Trophoblast cell (in vitro differentiated cells and primary cell): ENCODE results near the gene DDIAS.

Source experiments
- DNase-seq, 2 donors: peaks; one replicate each; pipeline ENCODE4 v3.0.0-alpha.2; 2016
- H2AFZ ChIP-seq: 2 replicates; pipeline ENCODE4 v1.6.1; 2013; ENCODE audit warnings: low read length, moderate library complexity, mild to moderate bottlenecking; ENCODE audit not compliant: insufficient read depth, poor library complexity
- H2AK5ac ChIP-seq: 2 replicates; pipeline ENCODE4 v1.6.1; 2013; ENCODE audit warnings: mild to moderate bottlenecking, low read length
- H2BK120ac ChIP-seq: 2 replicates; pipeline ENCODE4 v1.6.1; 2013; ENCODE audit warnings: low read length, mild to moderate bottlenecking, moderate library complexity; ENCODE audit not compliant: insufficient read depth, poor library complexity
- H2BK12ac ChIP-seq: 2 replicates; pipeline ENCODE4 v1.6.1; 2013; ENCODE audit warnings: mild to moderate bottlenecking, low read length, moderate library complexity
- H2BK5ac ChIP-seq: 2 replicates; pipeline ENCODE4 v1.6.1; 2013; ENCODE audit warnings: low read length, low read depth, moderate library complexity, mild to moderate bottlenecking; ENCODE audit not compliant: poor library complexity
- H3K14ac ChIP-seq: 2 replicates; pipeline ENCODE4 v1.6.1; 2013; ENCODE audit warnings: mild to moderate bottlenecking, low read length
- H3K18ac ChIP-seq: 2 replicates; pipeline ENCODE4 v1.6.1; 2013; ENCODE audit warnings: mild to moderate bottlenecking, low read length
- H3K23ac ChIP-seq: 2 replicates; pipeline ENCODE4 v1.6.1; 2013; ENCODE audit warnings: low read length
- H3K27ac ChIP-seq: 2 replicates; pipeline ENCODE4 v1.5.1; 2013; ENCODE audit warnings: low read depth, mild to moderate bottlenecking, inconsistent platforms, low read length, moderate library complexity
- H3K27me3 ChIP-seq: 2 replicates; pipeline ENCODE4 v1.6.1; 2013; ENCODE audit warnings: inconsistent platforms, mild to moderate bottlenecking, low read length, moderate library complexity; ENCODE audit not compliant: insufficient read depth
- H3K36me3 ChIP-seq, 2 experiments: 1 replicate in 1 of 2; 2 replicates in 1 of 2; pipeline ENCODE4 v1.6.1; 2013; ENCODE audit warnings: low read length in 2 of 2, mild to moderate bottlenecking in 2 of 2, moderate library complexity in 1 of 2; ENCODE audit not compliant: insufficient read depth in 2 of 2, control insufficient read depth in 1 of 2
- H3K4ac ChIP-seq: 2 replicates; pipeline ENCODE4 v1.6.1; 2013; ENCODE audit warnings: low read depth, mild to moderate bottlenecking, low read length, moderate library complexity
- H3K4me1 ChIP-seq, 2 experiments: 1 replicate in 1 of 2; 2 replicates in 1 of 2; pipeline ENCODE4 v1.6.1; 2013; ENCODE audit warnings: low read length in 2 of 2, mild to moderate bottlenecking in 2 of 2, moderate library complexity in 1 of 2; ENCODE audit not compliant: insufficient read depth in 2 of 2, control insufficient read depth in 1 of 2
- H3K4me2 ChIP-seq: 2 replicates; pipeline ENCODE4 v1.6.1; 2013; ENCODE audit warnings: inconsistent platforms, mild to moderate bottlenecking, low read length, moderate library complexity
- H3K4me3 ChIP-seq: 2 replicates; pipeline ENCODE4 v1.5.1; 2013; ENCODE audit warnings: mild to moderate bottlenecking, low read depth, low read length, inconsistent platforms
- H3K79me1 ChIP-seq: one replicate; pipeline ENCODE4 v1.6.1; 2013; ENCODE audit warnings: low read length
- H3K79me2 ChIP-seq: 2 replicates; pipeline ENCODE4 v1.6.1; 2013; ENCODE audit warnings: low read length, mild to moderate bottlenecking; ENCODE audit not compliant: control insufficient read depth, insufficient read depth, poor library complexity
- H3K9ac ChIP-seq: 2 replicates; pipeline ENCODE4 v1.6.1; 2013; ENCODE audit warnings: mild to moderate bottlenecking, low read length
- H3K9me3 ChIP-seq: 2 replicates; pipeline ENCODE4 v1.6.1; 2013; ENCODE audit warnings: low read depth, mild to moderate bottlenecking, control low read depth, inconsistent platforms, low read length; ENCODE audit not compliant: insufficient read depth
- H4K12ac ChIP-seq: 2 replicates; pipeline ENCODE4 v1.6.1; 2013; ENCODE audit warnings: low read depth, mild to moderate bottlenecking, low read length, moderate library complexity
- H4K8ac ChIP-seq: 2 replicates; pipeline ENCODE4 v1.6.1; 2013; ENCODE audit warnings: low read depth, mild to moderate bottlenecking, low read length, moderate library complexity
- H4K91ac ChIP-seq: one replicate; pipeline ENCODE4 v1.6.1; 2013; ENCODE audit warnings: low read depth, mild to moderate bottlenecking, low read length, moderate library complexity
- WGBS: extraction: QIAGEN DNeasy Blood & Tissue Kit; methylation state at CpG from one replicate; pipeline ENCODE4 v1.1.7; 2013; ENCODE audit warnings: missing lambda C conversion rate; ENCODE audit not compliant: insufficient read length, insufficient coverage; ENCODE audit errors: extremely low coverage; 5-methylcytosine and 5-hydroxymethylcytosine counted together

DDIAS gene

DNA sequence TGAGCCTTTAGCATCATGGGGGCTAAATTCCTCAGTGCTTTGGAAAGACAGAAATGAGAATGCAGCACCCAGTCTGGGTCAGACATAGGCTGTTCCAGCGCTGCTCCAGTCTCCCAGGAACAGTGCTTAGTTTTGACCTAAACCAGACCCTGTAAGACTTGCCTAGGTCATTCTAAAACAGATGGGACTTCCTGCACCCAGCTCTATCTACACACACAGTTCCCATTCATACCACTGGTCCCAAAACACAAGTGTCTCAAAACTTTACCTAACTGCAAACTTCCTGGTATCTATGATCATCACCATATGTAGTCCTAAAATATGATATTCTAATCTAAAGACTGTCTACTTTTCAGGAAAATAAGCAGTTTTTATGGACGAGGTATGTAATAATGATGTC is 39.2 kb upstream of the DDIAS start:
- no peak overlapping the region for H3K4me3 ChIP-seq
- H3K23ac ChIP-seq: no peak overlapping the region
- no peak overlapping the region for H4K12ac ChIP-seq
- no CpG with 5 or more reads among the region's 2 CpGs for WGBS
- no peak overlapping the region for H4K8ac ChIP-seq
- no peaks in the 10 kb centered on the region for H3K79me2 ChIP-seq
- no peak overlapping the region for H2BK12ac ChIP-seq
- no peak overlapping the region for H2BK5ac ChIP-seq
- H3K4me2 ChIP-seq: no peak overlapping the region
- H2BK120ac ChIP-seq: no peak overlapping the region
- no peak overlapping the region for H3K14ac ChIP-seq
- H3K4me1 ChIP-seq: no peaks in the 10 kb centered on the region
- no peaks in the 10 kb centered on the region for H3K9me3 ChIP-seq
- no peaks in the 10 kb centered on the region for H3K79me1 ChIP-seq
- H3K18ac ChIP-seq: no peak overlapping the region
- H3K27me3 ChIP-seq: no peaks in the 10 kb centered on the region
- no peak overlapping the region for H4K91ac ChIP-seq
- no peak overlapping the region for H3K27ac ChIP-seq
- no peaks in the 10 kb centered on the region for H3K36me3 ChIP-seq
- DNase-seq: no peak
- no peak overlapping the region for H3K9ac ChIP-seq
- no peak overlapping the region for H2AK5ac ChIP-seq
- no peak overlapping the region for H2AFZ ChIP-seq
- no peak overlapping the region for H3K4ac ChIP-seq

DNA sequence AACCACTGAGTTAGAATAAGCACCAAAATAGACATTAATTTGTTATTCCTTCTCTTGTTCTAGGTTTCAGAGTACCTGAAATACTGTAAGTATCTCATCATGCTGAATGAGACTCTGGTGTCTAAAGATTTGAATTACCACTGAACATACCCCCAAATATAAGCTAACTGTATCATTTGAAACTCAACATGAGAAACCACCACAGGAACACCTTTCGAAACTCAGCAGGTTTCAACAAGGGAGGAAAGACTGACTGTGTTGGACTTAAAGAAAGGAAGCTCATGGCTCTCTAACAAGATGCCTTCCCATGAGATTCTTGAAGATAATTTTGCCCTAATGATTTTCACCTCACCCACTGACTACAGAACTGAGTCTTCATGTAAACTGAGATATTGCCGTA is 38.3 kb upstream of the DDIAS start:
- Histone ChIP-seq H3K23ac (no peak overlapping the region), H2AFZ (no peak overlapping the region), H4K91ac (no peak overlapping the region), H4K8ac (no peak overlapping the region), H2BK120ac (no peak overlapping the region), H2BK12ac (no peak overlapping the region), H3K4me2 (no peak overlapping the region), H3K9me3 (no peaks in the 10 kb centered on the region), H3K27ac (no peak overlapping the region), H2BK5ac (no peak overlapping the region), H4K12ac (no peak overlapping the region), H3K27me3 (no peaks in the 10 kb centered on the region), H3K4me1 (no peaks in the 10 kb centered on the region), H3K4ac (no peak overlapping the region), H2AK5ac (no peak overlapping the region), H3K79me1 (no peaks in the 10 kb centered on the region), H3K36me3 (no peaks in the 10 kb centered on the region), H3K79me2 (no peaks in the 10 kb centered on the region), H3K18ac (no peak overlapping the region), H3K9ac (no peak overlapping the region), H3K14ac (no peak overlapping the region), H3K4me3 (no peak overlapping the region)
- no peak for DNase-seq
- WGBS: no CpG with 5 or more reads among the region's 2 CpGs

DNA sequence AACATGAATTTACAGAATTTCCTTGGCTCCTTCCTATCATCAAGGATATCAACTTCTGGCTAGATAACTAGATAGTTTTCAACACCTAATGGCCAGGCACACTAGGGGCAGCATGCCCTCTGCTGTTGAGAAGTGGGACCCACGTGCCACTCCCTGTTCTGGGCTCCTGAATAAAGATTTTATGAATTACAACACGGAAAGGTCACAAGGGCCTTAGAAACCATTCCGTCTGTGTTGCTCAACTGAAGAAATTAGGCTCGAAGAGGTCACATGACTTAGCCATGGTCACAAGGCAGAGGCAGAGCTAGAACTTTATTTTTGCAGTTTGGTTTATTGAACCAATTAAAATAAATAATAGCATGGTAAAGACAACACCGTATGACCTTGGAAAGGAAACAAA is 37.3 kb upstream of the DDIAS start:
- Histone ChIP-seq H2AFZ (no peak overlapping the region), H3K4me2 (no peak overlapping the region), H4K91ac (no peak overlapping the region), H3K4me1 (no peaks in the 10 kb centered on the region), H3K27ac (no peak overlapping the region), H3K79me2 (no peaks in the 10 kb centered on the region), H3K14ac (no peak overlapping the region), H3K23ac (no peak overlapping the region), H3K9me3 (no peaks in the 10 kb centered on the region), H2BK120ac (no peak overlapping the region), H3K27me3 (no peaks in the 10 kb centered on the region), H3K36me3 (no peaks in the 10 kb centered on the region), H3K9ac (no peak overlapping the region), H3K79me1 (no peaks in the 10 kb centered on the region), H3K4ac (no peak overlapping the region), H4K12ac (no peak overlapping the region), H4K8ac (no peak overlapping the region), H2AK5ac (no peak overlapping the region), H3K18ac (no peak overlapping the region), H3K4me3 (no peak overlapping the region), H2BK5ac (no peak overlapping the region), H2BK12ac (no peak overlapping the region)
- DNase-seq: peak; percentile 26 to 69
- no CpG with 5 or more reads among the region's 5 CpGs for WGBS

DNA sequence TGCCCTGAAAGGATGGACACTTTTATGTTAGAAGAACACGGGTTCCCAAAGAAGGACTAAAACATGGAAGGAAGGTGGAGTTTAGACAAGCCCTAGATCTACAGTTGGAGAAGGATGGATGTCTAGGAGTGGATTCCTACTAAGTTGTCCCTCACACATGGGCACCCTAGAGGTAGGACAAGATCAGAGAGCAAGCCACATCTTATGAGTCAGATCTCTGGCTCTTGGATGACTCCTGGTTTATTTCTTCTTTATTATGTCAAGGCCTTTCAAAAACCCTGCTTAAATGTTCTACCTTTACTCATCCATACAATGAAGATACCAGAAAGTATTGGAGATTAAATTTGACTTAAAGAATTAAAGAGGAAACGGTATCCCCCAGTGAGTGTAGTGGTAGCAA is 35.7 kb upstream of the DDIAS start:
- no peaks in the 10 kb centered on the region for H3K79me2 ChIP-seq
- no CpG with 5 or more reads among the region's 2 CpGs for WGBS
- H2BK12ac ChIP-seq: no peak overlapping the region
- H3K4me3 ChIP-seq: no peak overlapping the region
- no peak overlapping the region for H2BK120ac ChIP-seq
- H2BK5ac ChIP-seq: no peak overlapping the region
- H3K4ac ChIP-seq: no peak overlapping the region
- no peaks in the 10 kb centered on the region for H3K36me3 ChIP-seq
- H3K9ac ChIP-seq: no peak overlapping the region
- no peak for DNase-seq
- H2AFZ ChIP-seq: no peak overlapping the region
- no peak overlapping the region for H3K14ac ChIP-seq
- H4K12ac ChIP-seq: no peak overlapping the region
- H3K23ac ChIP-seq: no peak overlapping the region
- H3K27me3 ChIP-seq: no peaks in the 10 kb centered on the region
- no peak overlapping the region for H3K27ac ChIP-seq
- H3K18ac ChIP-seq: no peak overlapping the region
- no peak overlapping the region for H4K8ac ChIP-seq
- H2AK5ac ChIP-seq: no peak overlapping the region
- H3K4me2 ChIP-seq: no peak overlapping the region
- no peak overlapping the region for H4K91ac ChIP-seq
- H3K79me1 ChIP-seq: no peaks in the 10 kb centered on the region
- H3K9me3 ChIP-seq: no peaks in the 10 kb centered on the region
- H3K4me1 ChIP-seq: no peaks in the 10 kb centered on the region
